Activated CD8-positive, alpha-beta T cell treated with anti-CD3 and anti-CD28 coated beads for 36 hours (primary cell): ENCODE data around the gene KRT86. TPM values are rescaled to one million over a fixed set of nuclear protein-coding genes. Genes with fewer than 3 reads are reported as not detected.

ENCODE experiments used
- ATAC-seq: fragments of 200-7000 bp; cut with Tn5 transposase; one replicate; pipeline ENCODE4 v1.10.0; 2021; ENCODE audit warnings: mild to moderate bottlenecking, moderate library complexity
- CTCF ChIA-PET: fragments of 350-600 bp; sonication (Branson Sonifier 250); formaldehyde crosslinking; loops from one replicate; lab custom pipeline; 2021; ENCODE audit warnings: antibody characterized with exemption; lab: Charles Lee
- POLR2A ChIA-PET: fragments of 350-600 bp; sonication (Branson Sonifier 250); formaldehyde crosslinking; loops from one replicate; lab custom pipeline; 2021; ENCODE audit warnings: antibody characterized with exemption; lab: Charles Lee
- DNase-seq: peaks from one replicate; pipeline ENCODE4 v3.0.0-alpha.2; 2020
- H3K27ac Mint-ChIP-seq: one replicate; pipeline ENCODE4 v1.8.0; 2021; ENCODE audit warnings: mild to moderate bottlenecking, mixed read lengths
- H3K27me3 Mint-ChIP-seq: one replicate; pipeline ENCODE4 v1.8.0; 2021; ENCODE audit warnings: mixed read lengths
- H3K36me3 Mint-ChIP-seq: one replicate; pipeline ENCODE4 v1.8.0; 2021; ENCODE audit warnings: low read depth, mixed read lengths
- H3K4me1 Mint-ChIP-seq: one replicate; pipeline ENCODE4 v1.8.0; 2021; ENCODE audit warnings: low read depth, mixed read lengths
- H3K4me3 Mint-ChIP-seq: one replicate; pipeline ENCODE4 v1.8.0; 2021; ENCODE audit warnings: mild to moderate bottlenecking, moderate library complexity, mixed read lengths
- H3K9me3 Mint-ChIP-seq: one replicate; pipeline ENCODE4 v1.8.0; 2021; ENCODE audit warnings: mixed read lengths
- CTCF ChIP-seq: fragments of 200-600 bp; IDR thresholded peaks from one replicate; pipeline ENCODE4 v1.8.0; 2022; ENCODE audit warnings: antibody characterized with exemption, mild to moderate bottlenecking
- intact Hi-C: fragments of 100-400 bp; cut with micrococcal nuclease; formaldehyde crosslinking; loops from one replicate; pipeline ENCODE4 v1.10.0; 2022
- total RNA-seq, 2 experiments: library from RNA; stranded (reverse); gene quantifications; one replicate each; pipeline ENCODE4 v1.2.3, GENCODE V29; 2021

Gene KRT86
- total RNA-seq, 2 experiments from 2014 or later = not detected

- no peak overlapping the region for H3K4me3 Mint-ChIP-seq
- POLR2A ChIA-PET = no interaction called here
- CTCF ChIA-PET = interaction anchor here (0.6 to 2.4 kb wide), 10 partner anchors 11 to 152 kb away, joined by 3 to 14 read pairs (median 4); partner anchors contain the start of gene KRT86
- peaks cover 43% of the 10 kb centered on the region for H3K27me3 Mint-ChIP-seq
- intact Hi-C loops = no loop called here
- DNase-seq (peak; percentile 12), ATAC-seq (no peak)
- TF ChIP-seq CTCF = peak; percentile 34
- no peaks in the 10 kb centered on the region for H3K36me3 Mint-ChIP-seq
- H3K9me3 Mint-ChIP-seq = no peaks in the 10 kb centered on the region
- no peak overlapping the region for H3K27ac Mint-ChIP-seq
- H3K4me1 Mint-ChIP-seq = peaks cover 15% of the 10 kb centered on the region
Observed at GRCh38 chr12:52305921-52306705, 31.7 kb downstream of the KRT86 start.

DNA sequence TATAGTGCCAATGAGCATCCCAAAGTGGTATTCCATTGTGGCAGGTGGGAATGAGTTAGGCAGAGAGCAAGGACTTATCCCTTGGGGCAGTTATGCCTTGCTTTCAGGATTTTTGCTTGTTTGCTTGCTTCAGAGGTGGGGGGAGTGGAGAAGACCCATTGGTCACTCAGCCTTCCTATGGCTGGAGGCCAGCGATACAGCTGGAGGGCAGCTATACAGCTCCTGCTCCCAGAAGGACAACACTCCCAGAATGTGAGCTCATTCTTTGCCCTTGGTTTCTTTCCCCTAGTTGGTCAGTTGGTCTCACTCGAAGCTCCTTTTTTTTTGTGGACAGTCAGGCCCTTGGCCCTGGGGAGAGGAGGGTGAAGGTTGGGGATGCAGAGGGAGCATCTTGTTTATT is 32.3 kb downstream of the KRT86 start:
- Mint-ChIP-seq H3K27ac (no peak overlapping the region), H3K9me3 (no peaks in the 10 kb centered on the region), H3K4me1 (peaks cover 15% of the 10 kb centered on the region), H3K27me3 (peaks cover 48% of the 10 kb centered on the region), H3K36me3 (no peaks in the 10 kb centered on the region), H3K4me3 (no peak overlapping the region)
- ChIA-PET POLR2A (no interaction called here), CTCF (interaction anchor here (0.7 to 2.4 kb wide), 11 partner anchors 21 to 185 kb away, joined by 3 to 14 read pairs (median 3); partner anchors contain the start of gene KRT86)
- ATAC-seq = no peak
- intact Hi-C loops = no loop called here
- TF ChIP-seq CTCF = no peak
- DNase-seq = no peak

DNA sequence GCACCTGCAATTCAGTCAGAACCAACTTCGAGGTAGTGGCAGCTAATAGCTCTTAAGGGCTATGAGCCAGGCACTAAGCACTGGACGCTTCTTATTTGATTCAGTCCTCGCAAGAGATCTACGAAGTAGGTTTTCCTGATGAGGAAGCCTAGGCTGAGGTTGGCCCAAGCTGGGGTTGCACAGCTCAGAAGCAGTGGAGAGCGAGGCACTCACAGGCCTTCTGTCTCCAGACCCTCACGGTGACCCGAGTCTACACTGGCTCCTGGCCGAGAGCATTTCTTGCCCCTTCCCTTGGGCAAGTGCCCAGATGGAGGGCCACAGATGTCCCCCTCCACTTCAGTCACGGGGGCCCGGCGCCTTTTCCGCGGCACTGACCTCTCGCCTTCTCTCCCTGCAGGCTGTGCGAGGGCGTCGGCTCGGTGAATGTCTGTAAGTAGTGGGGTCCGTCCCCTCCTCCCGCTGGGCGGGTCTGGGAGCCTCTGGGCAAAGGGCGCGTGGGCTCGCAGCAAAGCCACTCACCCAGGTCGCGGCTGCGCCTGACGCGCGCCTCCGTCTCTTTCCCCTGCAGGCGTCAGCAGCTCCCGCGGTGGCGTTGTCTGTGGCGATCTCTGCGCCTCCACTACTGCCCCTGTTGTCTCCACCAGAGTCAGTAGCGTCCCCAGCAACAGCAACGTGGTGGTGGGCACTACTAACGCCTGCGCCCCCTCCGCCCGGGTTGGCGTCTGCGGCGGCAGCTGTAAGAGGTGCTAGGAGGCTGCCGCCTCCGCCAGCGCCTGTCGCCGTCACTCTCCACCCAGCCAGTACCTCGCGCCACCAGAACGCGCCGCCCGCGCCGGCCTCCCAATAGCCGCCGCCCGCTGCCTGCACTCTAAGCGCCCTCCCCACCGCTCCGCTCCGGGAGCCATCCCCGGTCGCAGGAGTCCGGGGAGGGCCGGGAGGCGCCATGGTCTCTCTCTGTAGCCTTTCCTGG is 33.7 kb downstream of the KRT86 start:
- Mint-ChIP-seq H3K4me3 (peak overlapping the region; percentile 22), H3K9me3 (no peaks in the 10 kb centered on the region), H3K4me1 (peaks cover 15% of the 10 kb centered on the region), H3K27me3 (peaks cover 54% of the 10 kb centered on the region), H3K27ac (no peak overlapping the region), H3K36me3 (no peaks in the 10 kb centered on the region)
- DNase-seq (peak; percentile 67), ATAC-seq (peak; percentile 88)
- intact Hi-C loops = no loop called here
- peak; percentile 25 for TF ChIP-seq CTCF
- POLR2A ChIA-PET = no interaction called here
- CTCF ChIA-PET = interaction anchor here (0.7 to 4.6 kb wide), 9 partner anchors 7 to 187 kb away, joined by 3 to 28 read pairs (median 6); no protein-coding TSS in a partner anchor

DNA sequence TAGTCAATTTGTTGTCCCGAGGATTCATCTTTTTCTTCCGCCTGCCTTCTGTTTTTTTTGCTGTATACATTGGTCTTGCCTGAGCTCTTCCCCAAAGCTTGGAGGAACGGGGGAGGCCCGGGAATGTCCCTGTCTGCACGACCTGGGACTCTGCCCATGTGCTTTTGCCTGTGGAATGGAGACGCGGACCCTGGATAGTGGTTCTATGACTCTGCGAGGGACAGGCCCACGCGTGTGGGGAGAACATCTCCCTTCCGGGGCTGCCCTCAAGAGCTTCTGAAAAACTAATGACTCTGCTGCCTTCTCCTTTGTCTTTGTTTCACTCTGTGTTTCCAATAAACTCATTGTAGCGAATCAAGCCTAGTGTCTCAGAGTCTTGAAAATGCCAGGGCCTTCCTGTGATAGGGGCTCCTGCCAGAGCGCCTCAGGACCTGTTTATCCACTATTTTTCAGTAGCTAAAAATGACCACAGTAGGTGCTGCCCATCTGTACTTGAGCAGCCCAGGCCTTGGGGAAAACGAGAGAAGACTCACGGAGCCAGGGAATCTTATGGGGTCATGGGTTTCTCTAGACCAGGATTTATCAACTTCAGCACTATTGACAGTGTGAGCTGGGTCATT is 34.5 kb downstream of the KRT86 start:
- TF ChIP-seq CTCF = peak; percentile 3
- Mint-ChIP-seq H3K9me3 (no peaks in the 10 kb centered on the region), H3K36me3 (no peaks in the 10 kb centered on the region), H3K4me1 (peaks cover 15% of the 10 kb centered on the region), H3K4me3 (no peak overlapping the region), H3K27ac (no peak overlapping the region), H3K27me3 (peaks cover 56% of the 10 kb centered on the region)
- CTCF ChIA-PET = interaction anchor here (1.1 to 4.6 kb wide), 4 partner anchors 10 to 140 kb away, joined by 3 to 28 read pairs (median 6); no protein-coding TSS in a partner anchor
- DNase-seq (no peak), ATAC-seq (no peak)
- POLR2A ChIA-PET = no interaction called here
- intact Hi-C loops = no loop called here
